HepG2 (cell line): Measurements from ENCODE around the gene FOXA3. TPM values are rescaled to one million over a fixed set of nuclear protein-coding genes. Genes with fewer than 3 reads are reported as not detected.
A peak's percentile ranks its signal among the peaks of the same experiment; 100 is the strongest.

ENCODE experiments used
- AFF4 ChIP-seq: sonication (generic); formaldehyde crosslinking; IDR thresholded peaks from 2 replicates; pipeline ENCODE4 v1.4.0; 2020; ENCODE audit warnings: missing genetic modification reagents
- ATF7-NPFF ChIP-seq: sonication (generic); formaldehyde crosslinking; IDR thresholded peaks from 2 replicates; pipeline ENCODE4 v1.8.1; 2023; ENCODE audit warnings: mild to moderate bottlenecking, low read depth, missing genetic modification reagents, moderate library complexity
- ELF4 ChIP-seq: sonication (generic); formaldehyde crosslinking; IDR thresholded peaks from 2 replicates; pipeline ENCODE4 v1.5.0; 2020; ENCODE audit warnings: missing genetic modification reagents, mild to moderate bottlenecking, moderate library complexity, borderline replicate concordance
- ERF ChIP-seq: IDR thresholded peaks from 2 replicates; pipeline ENCODE4 v1.6.1; 2018; ENCODE audit warnings: missing biosample characterization, missing genetic modification reagents
- GTF2F1 ChIP-seq: fragments of 150-350 bp; IDR thresholded peaks from 2 replicates; pipeline ENCODE4 v1.6.1; 2014; ENCODE audit warnings: low read length
- HNRNPH1 ChIP-seq: fragments of 200-400 bp; formaldehyde crosslinking; optimal IDR thresholded peaks from 2 replicates; pipeline ENCODE3; 2017; ENCODE audit warnings: mild to moderate bottlenecking, low read depth, low read length
- HOXD1 ChIP-seq: sonication (generic); formaldehyde crosslinking; IDR thresholded peaks from 2 replicates; pipeline ENCODE4 v1.5.0; 2020; ENCODE audit warnings: missing genetic modification reagents
- IRX3 ChIP-seq: sonication (generic); formaldehyde crosslinking; IDR thresholded peaks from 2 replicates; pipeline ENCODE4 v1.8.1; 2023; ENCODE audit warnings: mild to moderate bottlenecking, low read depth, missing genetic modification reagents, borderline replicate concordance
- MYNN ChIP-seq: sonication (generic); formaldehyde crosslinking; IDR thresholded peaks from 2 replicates; pipeline ENCODE4 v1.4.0; 2020; ENCODE audit warnings: mild to moderate bottlenecking, low read depth, missing genetic modification reagents
- PHF5A ChIP-seq: IDR thresholded peaks from one replicate; pipeline ENCODE4 v1.6.1; 2018; ENCODE audit warnings: low read depth, missing genetic modification reagents; ENCODE audit not compliant: unreplicated experiment
- RARG ChIP-seq: sonication (generic); formaldehyde crosslinking; IDR thresholded peaks from 2 replicates; pipeline ENCODE4 v1.4.0; 2020; ENCODE audit warnings: low read depth, mild to moderate bottlenecking, missing genetic modification reagents
- RBM22 ChIP-seq: fragments of 200-400 bp; formaldehyde crosslinking; optimal IDR thresholded peaks from 2 replicates; pipeline ENCODE3; 2017; ENCODE audit warnings: mild to moderate bottlenecking, low read length, moderate library complexity
- SETDB1 ChIP-seq: sonication (generic); formaldehyde crosslinking; IDR thresholded peaks from 2 replicates; pipeline ENCODE4 v1.5.1; 2020; ENCODE audit warnings: missing genetic modification reagents, mild to moderate bottlenecking, borderline replicate concordance
- TCF7 ChIP-seq: sonication (generic); IDR thresholded peaks from 2 replicates; pipeline ENCODE4 v1.6.1; 2016; ENCODE audit warnings: antibody characterized with exemption, low read depth
- TCF7L2 ChIP-seq: IDR thresholded peaks from 2 replicates; pipeline ENCODE4 v1.6.1; 2011; ENCODE audit warnings: mild to moderate bottlenecking, low read depth, low read length, moderate library complexity
- TRIM24 ChIP-seq: sonication (generic); formaldehyde crosslinking; IDR thresholded peaks from 2 replicates; pipeline ENCODE4 v1.8.0; 2022; ENCODE audit warnings: mild to moderate bottlenecking, missing genetic modification reagents
- ZBTB14 ChIP-seq: sonication (generic); formaldehyde crosslinking; IDR thresholded peaks from 2 replicates; pipeline ENCODE4 v1.4.0; 2020; ENCODE audit warnings: missing genetic modification reagents
- ZFYVE20 ChIP-seq: sonication (generic); formaldehyde crosslinking; IDR thresholded peaks from 2 replicates; pipeline ENCODE4 v1.8.0; 2023; ENCODE audit warnings: low read depth, mild to moderate bottlenecking, moderate library complexity, missing genetic modification reagents, borderline replicate concordance
- ZNF512 ChIP-seq: sonication (generic); formaldehyde crosslinking; IDR thresholded peaks from 2 replicates; pipeline ENCODE4 v1.4.0; 2020; ENCODE audit warnings: mild to moderate bottlenecking, missing genetic modification reagents
- ZNF549 ChIP-seq: sonication (generic); formaldehyde crosslinking; IDR thresholded peaks from 2 replicates; pipeline ENCODE4 v1.5.0; 2020; ENCODE audit warnings: missing genetic modification reagents
- ZNF557 ChIP-seq: sonication (generic); formaldehyde crosslinking; IDR thresholded peaks from 2 replicates; pipeline ENCODE4 v1.4.0; 2020; ENCODE audit warnings: missing genetic modification reagents
- ZNF747 ChIP-seq: sonication (generic); formaldehyde crosslinking; IDR thresholded peaks from 2 replicates; pipeline ENCODE4 v1.8.1; 2023; ENCODE audit warnings: missing genetic modification reagents, mild to moderate bottlenecking, borderline replicate concordance
- ZNF780A ChIP-seq: sonication (generic); formaldehyde crosslinking; IDR thresholded peaks from 2 replicates; pipeline ENCODE4 v1.8.0; 2022; ENCODE audit warnings: mild to moderate bottlenecking, missing genetic modification reagents, moderate library complexity
- ZNF839 ChIP-seq: sonication (generic); formaldehyde crosslinking; IDR thresholded peaks from 2 replicates; pipeline ENCODE4 v1.4.0; 2020; ENCODE audit warnings: missing genetic modification reagents, mild to moderate bottlenecking, borderline replicate concordance
- ZNF850 ChIP-seq: sonication (generic); formaldehyde crosslinking; conservative IDR thresholded peaks from 2 replicates; pipeline ENCODE4 v1.9.0; 2021; ENCODE audit warnings: mild to moderate bottlenecking, missing genetic modification reagents
- polyA plus RNA-seq, 8 experiments: library from polyadenylated mRNA; depleted of rRNA in 3 of 8; stranded (reverse) in 7 of 8; unstranded in 1 of 8; fragments of >200 nt; fragmentation: Illumina TruSeq in 4 of 8; extraction: Trizol in 4 of 8; gene quantifications; 2 replicates each; pipeline versions ENCODE4 v1.2.1 to v1.2.3, GENCODE V29; 2011 to 2016; ENCODE audit warnings: low read depth in 4 of 8, missing spikeins in 1 of 8, mixed read lengths in 1 of 8; ENCODE audit not compliant: insufficient read depth in 1 of 8
- total RNA-seq, 5 experiments: library from RNA; depleted of rRNA; stranded (reverse); fragments of >200 nt; fragmentation: Illumina TruSeq; extraction: Trizol; gene quantifications; 2 replicates each; pipeline ENCODE4 v1.2.3, GENCODE V29; 2016; ENCODE audit warnings: low read depth in 1 of 5

Gene FOXA3
- total and polyA plus RNA-seq, 2 of the 13 experiments (the other 11 are each of a cell fraction or from before 2014, with no cell fraction given) = 29.8 to 47.6 TPM

GRCh38 chr19:45901912-45902650, 38.0 kb downstream of the FOXA3 start, which contains the start of gene MYPOP (continued):
- TF ChIP-seq ZNF839 (CRISPR knock-in tag) (no peak), PHF5A (CRISPR knock-in tag) (no peak), ZNF850 (CRISPR knock-in tag) (no peak), HNRNPH1 (no peak), ELF4 (CRISPR knock-in tag) (no peak), TRIM24 (no peak), IRX3 (CRISPR knock-in tag) (no peak), RBM22 (no peak), ZBTB14 (no peak), ZNF549 (CRISPR knock-in tag) (no peak), HOXD1 (CRISPR knock-in tag) (no peak), ZFYVE20 (CRISPR knock-in tag) (no peak), SETDB1 (CRISPR knock-in tag) (no peak), ZNF557 (CRISPR knock-in tag) (no peak), ZNF780A (CRISPR knock-in tag) (no peak), ZNF747 (CRISPR knock-in tag) (no peak), ERF (CRISPR knock-in tag) (no peak), TCF7 (no peak), ZNF512 (no peak), TCF7L2 (no peak), GTF2F1 (no peak), ATF7-NPFF (0 out of 2 replicates have a peak, but pooled peaks have one; percentile 21), MYNN (CRISPR knock-in tag) (no peak), RARG (CRISPR knock-in tag) (no peak), AFF4 (CRISPR knock-in tag) (no peak)
